ENCODE measurements around the gene SCYL2. TPM values are rescaled to one million over a fixed set of nuclear protein-coding genes. Genes with fewer than 3 reads are reported as not detected.

The SCYL2 gene
- total RNA-seq, 1 experiment from 2014 or later = 37.1 TPM

DNA sequence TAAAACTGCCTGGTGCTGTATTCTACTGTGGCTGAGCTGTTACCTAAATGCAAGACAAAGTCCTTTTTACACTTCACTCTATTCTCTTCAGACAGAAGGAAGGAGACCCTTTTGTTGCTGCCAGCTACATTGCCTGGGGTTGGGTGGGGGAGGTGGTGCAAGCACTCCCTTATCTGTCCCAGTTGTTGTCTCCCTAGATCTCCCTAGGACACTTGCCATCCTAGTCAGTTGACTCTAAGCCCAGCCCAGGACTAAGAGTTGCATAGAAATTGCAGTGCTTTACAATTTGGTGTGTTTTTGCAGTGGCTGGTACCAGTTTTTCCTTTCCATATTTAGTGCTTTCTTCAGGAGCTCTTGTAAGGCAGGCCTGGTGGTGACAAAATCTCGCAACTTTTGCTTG lies 35.1 kb downstream of the SCYL2 start:
- Mint-ChIP-seq H3K27ac (no peak overlapping the region), H3K9me3 (peaks cover 58% of the 10 kb centered on the region), H3K4me3 (no peak overlapping the region), H3K4me1 (no peaks in the 10 kb centered on the region), H3K36me3 (peaks cover 88% of the 10 kb centered on the region), H3K27me3 (ENCODE audit: low read depth) (no peaks in the 10 kb centered on the region)
- DNase-seq (ENCODE audit: low spot score) (no peak), ATAC-seq (no peak)
- TF ChIP-seq ETV6 (CRISPR knock-in tag; IDR thresholded peaks at IDR 0.05) = no peak
- TF ChIP-seq, protein P1, sequence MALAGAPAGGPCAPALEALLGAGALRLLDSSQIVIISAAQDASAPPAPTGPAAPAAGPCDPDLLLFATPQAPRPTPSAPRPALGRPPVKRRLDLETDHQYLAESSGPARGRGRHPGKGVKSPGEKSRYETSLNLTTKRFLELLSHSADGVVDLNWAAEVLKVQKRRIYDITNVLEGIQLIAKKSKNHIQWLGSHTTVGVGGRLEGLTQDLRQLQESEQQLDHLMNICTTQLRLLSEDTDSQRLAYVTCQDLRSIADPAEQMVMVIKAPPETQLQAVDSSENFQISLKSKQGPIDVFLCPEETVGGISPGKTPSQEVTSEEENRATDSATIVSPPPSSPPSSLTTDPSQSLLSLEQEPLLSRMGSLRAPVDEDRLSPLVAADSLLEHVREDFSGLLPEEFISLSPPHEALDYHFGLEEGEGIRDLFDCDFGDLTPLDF (CRISPR knock-in tag; IDR thresholded peaks at IDR 0.05) = no peak
- no peak for TF ChIP-seq ELF4 (CRISPR knock-in tag; IDR thresholded peaks at IDR 0.05; ENCODE audit: low read depth)
- no peak for TF ChIP-seq HMGA2 (CRISPR knock-in tag; IDR thresholded peaks at IDR 0.05)
- TF ChIP-seq RELA (CRISPR knock-in tag; IDR thresholded peaks at IDR 0.05; ENCODE audit: borderline replicate concordance) = no peak
- no peak for TF ChIP-seq AR (CRISPR knock-in tag; IDR thresholded peaks at IDR 0.05)
- TF ChIP-seq ZNF396 (CRISPR knock-in tag; IDR thresholded peaks at IDR 0.05; ENCODE audit: borderline replicate concordance) = no peak
- no peak for TF ChIP-seq RORB (CRISPR knock-in tag; IDR thresholded peaks at IDR 0.05)
- no peak for TF ChIP-seq MAX (CRISPR knock-in tag; IDR thresholded peaks at IDR 0.05)
- TF ChIP-seq NFE2L1 (CRISPR knock-in tag; IDR thresholded peaks at IDR 0.05) = no peak
- TF ChIP-seq EMX1 (CRISPR knock-in tag; IDR thresholded peaks at IDR 0.05) = no peak
- no peak for TF ChIP-seq CREM (CRISPR knock-in tag; IDR thresholded peaks at IDR 0.05)
- TF ChIP-seq ATF1 (CRISPR knock-in tag; IDR thresholded peaks at IDR 0.05) = no peak
- TF ChIP-seq ATF3 (CRISPR knock-in tag; conservative IDR thresholded peaks at IDR 0.05) = no peak
- no peak for TF ChIP-seq IRF2 (CRISPR knock-in tag; IDR thresholded peaks at IDR 0.05; ENCODE audit: borderline replicate concordance, low read depth)
- no peak for TF ChIP-seq CTCF (IDR thresholded peaks at IDR 0.05)
- TF ChIP-seq TP53 (CRISPR knock-in tag; IDR thresholded peaks at IDR 0.05) = no peak
- TF ChIP-seq ZNF219 (CRISPR knock-in tag; IDR thresholded peaks at IDR 0.05; ENCODE audit: borderline replicate concordance) = no peak
- no peak for TF ChIP-seq ARID4B (CRISPR knock-in tag; IDR thresholded peaks at IDR 0.05; ENCODE audit: borderline replicate concordance)
- TF ChIP-seq FOXK1 (CRISPR knock-in tag; IDR thresholded peaks at IDR 0.05) = no peak
- CTCF ChIA-PET = no interaction called here
- POLR2A ChIA-PET = no interaction called here

All from WTC11 (cell line).